ENCODE results near the gene BEST3. TPM values are rescaled to one million over a fixed set of nuclear protein-coding genes. Genes with fewer than 3 reads are reported as not detected.

BEST3 gene
- total and polyA plus RNA-seq, 2 of the 4 experiments (the other 2 are of a cell fraction) = under 0.01 to 0.07 TPM

GRCh38 chr12:69719336-69720316, 20.5 kb upstream of the BEST3 start (continued):
- no peak for TF ChIP-seq RAD21 (IDR thresholded peaks at IDR 0.05; ENCODE audit: low read length)
- TF ChIP-seq RFX5 (IDR thresholded peaks at IDR 0.05; ENCODE audit: low read depth, low read length) = no peak

DNA sequence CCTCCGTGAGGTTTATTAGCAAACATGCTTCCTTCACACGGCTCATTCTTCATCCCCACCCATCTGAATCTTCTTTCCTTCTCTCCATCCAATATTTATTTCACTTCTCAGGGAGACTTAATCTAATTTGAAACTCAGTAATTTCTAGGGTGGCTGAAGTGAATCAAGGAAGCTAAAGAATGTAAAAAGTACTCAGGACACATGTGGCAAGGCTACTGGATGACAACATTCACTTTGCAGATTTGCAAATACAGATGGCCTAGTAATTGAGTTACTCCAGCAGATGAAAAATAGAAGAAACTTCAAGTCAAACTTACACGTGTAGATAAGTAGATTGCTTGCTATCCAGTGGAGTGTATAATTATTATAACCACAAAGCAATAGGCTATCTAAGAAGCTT, 15.4 kb upstream of the BEST3 start:
- peaks cover 2% of the 10 kb centered on the region for H3K27me3 ChIP-seq (ENCODE audit: control insufficient read depth, insufficient read depth, low read length)
- in situ Hi-C loops (cut with MboI; ENCODE audit: low sequenced_read_pairs) = loop anchor here (10.0 kb wide), 1 partner anchor 60 kb away; no protein-coding TSS in a partner anchor
- CTCF ChIA-PET = no interaction called here

More for the DNA sequence above, 15.4 kb upstream of the BEST3 start:
- intact Hi-C loops (cut with micrococcal nuclease) (no loop called here), dilution Hi-C loops (cut with HindIII; ENCODE audit: low sequenced_read_pairs, unreplicated experiment) (no loop called here)
- POLR2A ChIA-PET (ENCODE audit: unreplicated experiment) = no interaction called here
- Histone ChIP-seq H3K9me3 (ENCODE audit: control insufficient read depth, insufficient read depth, low read length) (no peaks in the 10 kb centered on the region), H3K56ac (ENCODE audit: extremely low read depth, insufficient read depth, low read length) (no peak overlapping the region), H2AK5ac (ENCODE audit: low read depth, low read length) (no peak overlapping the region), H3K18ac (ENCODE audit: low read depth, low read length) (no peak overlapping the region), H2BK5ac (ENCODE audit: low read depth, low read length, poor library complexity, severe bottlenecking) (no peak overlapping the region), H3K23ac (ENCODE audit: low read depth, low read length) (no peak overlapping the region), H2AFZ (replicated peaks; ENCODE audit: low read length, poor library complexity) (no peak overlapping the region), H3K4me1 (ENCODE audit: control insufficient read depth, insufficient read depth, low read length) (no peaks in the 10 kb centered on the region), H3K79me1 (ENCODE audit: low read depth in 1 of 2, low read length in 2 of 2) (no peaks in the 10 kb centered on the region), H3K4ac (ENCODE audit: low read depth, low read length) (no peak overlapping the region), H2BK120ac (ENCODE audit: low read depth, low read length) (no peak overlapping the region), H3K4me3 (ENCODE audit: insufficient read depth, low read depth, low read length) (no peak overlapping the region), H2AK9ac (replicated peaks; ENCODE audit: low read depth, low read length, poor library complexity) (no peak overlapping the region), H3K9me1 (ENCODE audit: insufficient read depth, low read length) (no peaks in the 10 kb centered on the region), H3K27ac (ENCODE audit: insufficient read depth, low read length) (no peak overlapping the region), H3K9ac (ENCODE audit: low read depth, low read length) (no peak overlapping the region), H3K36me3 (ENCODE audit: control insufficient read depth, insufficient read depth, low read length) (no peaks in the 10 kb centered on the region), H4K20me1 (ENCODE audit: insufficient read depth, low read length) (no peaks in the 10 kb centered on the region), H3K4me2 (ENCODE audit: low read depth, low read length) (no peak overlapping the region), H2BK20ac (ENCODE audit: low read depth, low read length) (no peak overlapping the region), H2BK15ac (ENCODE audit: low read depth, low read length) (no peak overlapping the region), H4K8ac (ENCODE audit: low read depth in 2 of 2, low read length in 2 of 2) (no peak overlapping the region), H3K14ac (replicated peaks; ENCODE audit: low read depth, low read length) (no peak overlapping the region), H4K91ac (ENCODE audit: insufficient read depth, low read depth, low read length) (no peak overlapping the region), H4K5ac (ENCODE audit: low read depth, low read length) (no peak overlapping the region)
- no peak for TF ChIP-seq RCOR1 (IDR thresholded peaks at IDR 0.05; ENCODE audit: insufficient replicate concordance, low read length)
- TF ChIP-seq MXI1 (IDR thresholded peaks at IDR 0.05; ENCODE audit: borderline replicate concordance, low read depth, low read length) = no peak
- no peak for TF ChIP-seq BHLHE40 (IDR thresholded peaks at IDR 0.05; ENCODE audit: low read depth, low read length)
- TF ChIP-seq POLR2A (IDR thresholded peaks at IDR 0.05; ENCODE audit: low read depth, low read length) = no peak
- no peak for TF ChIP-seq MAZ (IDR thresholded peaks at IDR 0.05; ENCODE audit: borderline replicate concordance, low read depth, low read length)
- TF ChIP-seq SMC3 (IDR thresholded peaks at IDR 0.05; ENCODE audit: low read depth, low read length) = no peak
- TF ChIP-seq FOS (IDR thresholded peaks at IDR 0.05; ENCODE audit: low read depth, low read length) = no peak
- DNase-seq (no peak), ATAC-seq (ENCODE audit: low read depth) (no peak)
- no CpG with 5 or more reads among the region's 3 CpGs for WGBS, 2 experiments (ENCODE audit: extremely low coverage in 2 of 2, insufficient read length in 1 of 2)
- no TSS peak for BruUV-seq (replicated peaks)

All from IMR-90 (cell line).